Measurements from ENCODE around the gene MSRB1.

DNA sequence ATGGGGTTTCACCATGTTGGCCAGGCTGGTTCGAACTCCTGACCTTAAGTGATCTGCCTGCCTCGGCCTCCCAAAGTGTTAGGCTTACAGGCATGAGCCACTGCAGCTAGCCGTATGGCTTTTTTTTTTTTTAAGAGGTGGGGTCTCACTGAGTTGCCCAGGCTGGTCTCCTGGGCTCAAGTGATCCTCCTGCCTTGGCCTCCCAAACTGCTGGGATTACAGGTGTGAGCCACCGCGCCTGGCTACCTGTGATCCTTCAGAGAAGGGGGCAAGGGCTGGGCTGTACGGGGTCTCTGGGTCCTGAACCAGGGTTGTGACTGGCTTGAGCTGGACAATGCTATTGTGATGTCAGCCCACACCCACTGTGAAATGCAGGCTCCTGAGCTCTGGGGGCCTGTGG, 23.5 kb upstream of the MSRB1 start, which contains the start of gene RNF151:
- no peak for TF ChIP-seq POLR2A (IDR thresholded peaks at IDR 0.05)
- TF ChIP-seq, protein P1, sequence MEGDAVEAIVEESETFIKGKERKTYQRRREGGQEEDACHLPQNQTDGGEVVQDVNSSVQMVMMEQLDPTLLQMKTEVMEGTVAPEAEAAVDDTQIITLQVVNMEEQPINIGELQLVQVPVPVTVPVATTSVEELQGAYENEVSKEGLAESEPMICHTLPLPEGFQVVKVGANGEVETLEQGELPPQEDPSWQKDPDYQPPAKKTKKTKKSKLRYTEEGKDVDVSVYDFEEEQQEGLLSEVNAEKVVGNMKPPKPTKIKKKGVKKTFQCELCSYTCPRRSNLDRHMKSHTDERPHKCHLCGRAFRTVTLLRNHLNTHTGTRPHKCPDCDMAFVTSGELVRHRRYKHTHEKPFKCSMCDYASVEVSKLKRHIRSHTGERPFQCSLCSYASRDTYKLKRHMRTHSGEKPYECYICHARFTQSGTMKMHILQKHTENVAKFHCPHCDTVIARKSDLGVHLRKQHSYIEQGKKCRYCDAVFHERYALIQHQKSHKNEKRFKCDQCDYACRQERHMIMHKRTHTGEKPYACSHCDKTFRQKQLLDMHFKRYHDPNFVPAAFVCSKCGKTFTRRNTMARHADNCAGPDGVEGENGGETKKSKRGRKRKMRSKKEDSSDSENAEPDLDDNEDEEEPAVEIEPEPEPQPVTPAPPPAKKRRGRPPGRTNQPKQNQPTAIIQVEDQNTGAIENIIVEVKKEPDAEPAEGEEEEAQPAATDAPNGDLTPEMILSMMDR (IDR thresholded peaks at IDR 0.05), result no peak
